DMS53 treated with DMSO at 0.1 percent for 48 hours (cell line): Measurements from ENCODE around the gene ZNF624.
A peak's percentile ranks its signal among the peaks of the same experiment; 100 is the strongest.
"Not testable (repeated sequence)": the region's sequence is repeated elsewhere in the genome, so short reads cannot be mapped to it uniquely, and the experiment has no call there.

Experiments used
- DNase-seq: peaks from one replicate; lab custom pipeline; 2025; ENCODE audit not compliant: unreplicated experiment; lab: John Stamatoyannopoulos, UW

The ZNF624 gene

DNA sequence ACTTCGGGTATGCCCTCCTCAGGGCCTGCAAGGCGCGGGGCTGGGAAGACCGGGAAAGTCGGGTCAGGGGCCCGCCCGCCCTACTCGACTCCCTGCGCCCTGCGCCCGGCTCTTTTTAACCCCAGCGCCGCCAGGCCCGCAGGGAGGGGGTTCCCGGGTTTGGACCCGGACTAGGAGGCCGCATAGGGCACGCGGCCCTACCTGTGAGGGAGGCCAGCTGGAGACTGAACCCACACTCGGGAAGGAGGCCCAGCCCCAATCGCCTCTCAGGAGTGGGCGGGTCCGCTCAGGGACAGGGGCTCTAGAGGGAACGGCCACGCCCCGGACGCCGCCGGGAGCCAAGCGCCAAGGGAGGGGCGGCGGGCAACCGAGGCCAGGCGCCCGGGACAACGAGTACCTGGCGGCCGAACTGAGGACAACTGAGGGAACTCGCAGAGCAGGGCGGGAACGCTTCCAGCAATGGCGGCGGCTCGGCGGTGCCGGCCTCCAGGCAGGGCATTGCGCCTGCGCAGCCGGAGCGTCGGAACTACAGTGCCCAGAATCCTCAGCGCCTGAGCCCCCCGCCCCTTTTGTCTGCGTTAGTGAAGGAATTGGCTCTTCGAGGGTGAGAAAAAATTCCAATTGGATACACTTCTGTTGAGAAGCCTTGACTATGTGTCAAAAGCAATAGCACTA is at the start of gene ZNF624:
TSS of gene ZNF624 (minus strand) at position 484 of the 675 bp plus-strand sequence.
- peak; percentile 83 for DNase-seq

DNA sequence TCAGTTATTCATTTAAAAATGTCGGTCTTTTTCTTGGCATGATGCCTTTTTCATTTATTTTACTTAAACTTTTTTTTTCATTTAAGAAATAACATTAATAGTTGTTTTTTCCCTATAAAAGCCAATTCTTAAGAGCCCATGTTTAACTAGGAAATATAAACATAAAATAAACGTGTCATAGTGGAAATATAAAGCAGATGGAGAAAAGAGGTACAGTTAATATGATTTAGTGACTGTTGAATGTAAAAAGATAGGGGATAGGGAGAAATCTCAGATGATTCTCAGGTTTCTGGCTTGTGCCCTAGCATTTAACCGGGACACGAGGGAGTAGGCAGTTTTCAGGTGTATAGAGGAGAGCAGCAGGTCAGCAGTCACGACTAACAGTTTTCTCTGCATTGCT is 44.0 kb upstream of the ZNF624 start:
- not testable (repeated sequence) for DNase-seq

DNA sequence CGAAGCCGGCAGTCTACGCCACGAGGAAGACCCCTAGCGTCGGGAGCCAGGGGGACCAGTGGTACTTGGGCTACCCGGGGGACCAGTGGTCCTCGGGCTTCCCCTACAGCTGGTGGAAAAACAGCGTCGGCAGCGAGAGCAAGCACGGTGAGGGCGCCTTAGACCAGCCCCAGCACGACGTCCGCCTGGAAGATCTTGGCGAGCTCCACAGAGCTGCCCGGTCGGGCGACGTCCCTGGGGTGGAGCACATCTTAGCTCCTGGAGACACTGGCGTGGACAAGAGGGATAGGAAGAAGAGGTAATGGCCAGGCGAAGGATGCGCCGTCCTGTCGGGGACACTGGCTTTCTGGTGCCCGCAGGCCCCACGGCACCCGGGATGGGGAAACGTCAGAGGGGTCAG is 36.8 kb upstream of the ZNF624 start:
- not testable (repeated sequence) for DNase-seq

DNA sequence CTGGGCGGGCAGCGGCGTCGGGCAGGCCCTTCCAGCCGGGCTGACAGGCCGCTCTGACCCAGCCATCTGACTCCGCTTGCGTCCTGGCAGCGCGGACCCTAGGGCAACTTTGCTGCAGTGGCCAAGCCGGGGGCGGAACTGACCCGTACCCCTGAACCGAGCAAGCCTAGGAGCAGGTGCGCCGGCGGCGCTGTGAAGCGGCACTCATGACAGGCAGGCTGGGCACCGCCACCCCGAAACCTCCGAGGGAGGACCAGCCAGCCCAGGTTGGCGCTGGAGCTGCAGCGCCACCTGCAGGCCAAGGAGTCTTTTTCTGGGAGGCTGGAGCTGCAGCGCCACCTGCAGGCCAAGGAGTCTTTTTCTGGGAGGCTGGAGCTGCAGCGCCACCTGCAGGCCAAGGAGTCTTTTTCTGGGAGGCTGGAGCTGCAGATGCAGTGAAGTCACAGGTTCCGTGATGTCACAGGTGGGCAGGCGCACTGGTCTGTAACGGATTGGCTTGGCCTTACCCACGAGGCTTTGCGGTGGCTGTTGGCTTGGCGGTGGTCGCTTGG is 36.2 kb upstream of the ZNF624 start, which contains the start of gene CCDC144A:
TSS of gene CCDC144A (plus strand) at position 511 of the 551 bp plus-strand sequence. CDS start 160 bp downstream, outside the sequence.
- DNase-seq, result not testable (repeated sequence)

DNA sequence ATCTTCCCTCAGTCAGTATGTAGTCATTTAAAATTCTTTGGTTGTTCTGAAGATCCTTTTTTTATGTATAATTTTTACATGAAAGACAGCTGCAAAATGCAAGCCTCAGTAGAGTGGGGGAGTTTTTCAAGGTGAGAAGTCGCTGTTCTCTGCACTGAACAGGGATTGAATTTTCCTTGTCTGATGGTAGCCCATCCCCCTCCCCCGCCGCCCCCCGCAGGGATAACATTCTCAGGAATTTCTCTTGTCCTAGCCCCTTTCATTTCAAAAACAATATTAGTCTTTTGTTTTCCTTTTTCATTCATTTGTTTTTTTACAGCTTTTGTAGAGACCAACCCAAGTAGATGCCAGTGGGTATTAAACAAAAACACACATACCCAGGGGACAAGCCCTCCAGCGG is 33.5 kb upstream of the ZNF624 start:
- not testable (repeated sequence) for DNase-seq

DNA sequence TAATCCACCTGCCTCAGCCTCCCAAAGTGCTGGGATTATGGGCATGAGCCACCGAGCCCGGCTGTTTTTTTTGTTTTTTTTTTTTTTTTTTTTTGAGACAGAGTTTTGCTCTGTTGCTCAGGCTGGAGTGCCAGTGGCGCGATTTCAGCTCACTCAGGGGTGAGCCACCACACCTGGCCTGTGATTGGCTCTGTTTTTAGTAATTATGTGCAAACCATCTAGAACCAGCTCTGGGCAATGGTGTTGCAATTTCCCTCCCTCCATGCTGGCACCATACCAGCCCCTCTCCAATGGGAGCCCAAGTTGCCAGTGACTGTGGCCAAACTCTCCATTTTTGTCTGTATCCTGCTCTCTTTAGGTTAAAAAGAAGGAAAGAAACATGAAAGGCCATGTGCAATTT is 32.4 kb upstream of the ZNF624 start:
- DNase-seq, result not testable (repeated sequence)

DNA sequence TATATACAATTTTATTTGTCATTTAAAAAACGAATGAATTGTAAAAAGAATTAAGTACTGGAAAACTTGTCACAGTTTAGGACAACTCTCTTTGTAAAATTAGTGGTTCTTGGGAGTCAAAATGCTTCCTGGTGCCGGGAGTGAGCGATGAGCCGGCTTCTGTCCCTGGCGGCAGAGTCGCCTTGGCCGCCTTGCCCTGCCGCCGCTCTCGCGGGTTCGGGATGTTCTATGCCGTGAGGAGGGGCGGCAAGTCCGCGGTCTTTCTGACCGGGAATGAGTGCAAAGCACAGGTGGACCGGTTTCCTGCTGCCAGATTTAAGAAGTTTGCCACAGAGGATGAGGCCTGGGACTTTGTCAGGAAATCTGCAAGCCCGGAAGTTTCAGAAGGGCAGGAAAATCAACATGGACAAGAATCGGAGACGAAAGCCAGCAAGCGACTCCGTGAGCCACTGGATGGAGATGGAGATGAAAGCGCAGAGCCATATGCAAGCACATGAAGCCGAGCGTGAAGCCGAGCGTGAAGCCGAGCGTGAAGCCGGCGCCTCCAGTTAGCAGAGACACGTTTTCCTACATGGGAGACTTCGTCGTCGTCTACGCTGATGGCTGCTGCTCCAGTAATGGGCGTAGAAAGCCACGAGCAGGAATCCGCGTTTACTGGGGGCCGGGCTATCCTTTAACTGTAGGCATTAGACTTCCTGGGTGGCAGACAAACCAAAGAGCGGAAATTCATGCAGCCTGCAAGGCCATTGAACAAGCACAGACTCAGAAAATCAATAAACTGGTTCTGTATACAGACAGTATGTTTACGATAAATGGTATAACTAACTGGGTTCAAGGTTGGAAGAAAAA is 29.9 kb upstream of the ZNF624 start:
- not testable (repeated sequence) for DNase-seq

DNA sequence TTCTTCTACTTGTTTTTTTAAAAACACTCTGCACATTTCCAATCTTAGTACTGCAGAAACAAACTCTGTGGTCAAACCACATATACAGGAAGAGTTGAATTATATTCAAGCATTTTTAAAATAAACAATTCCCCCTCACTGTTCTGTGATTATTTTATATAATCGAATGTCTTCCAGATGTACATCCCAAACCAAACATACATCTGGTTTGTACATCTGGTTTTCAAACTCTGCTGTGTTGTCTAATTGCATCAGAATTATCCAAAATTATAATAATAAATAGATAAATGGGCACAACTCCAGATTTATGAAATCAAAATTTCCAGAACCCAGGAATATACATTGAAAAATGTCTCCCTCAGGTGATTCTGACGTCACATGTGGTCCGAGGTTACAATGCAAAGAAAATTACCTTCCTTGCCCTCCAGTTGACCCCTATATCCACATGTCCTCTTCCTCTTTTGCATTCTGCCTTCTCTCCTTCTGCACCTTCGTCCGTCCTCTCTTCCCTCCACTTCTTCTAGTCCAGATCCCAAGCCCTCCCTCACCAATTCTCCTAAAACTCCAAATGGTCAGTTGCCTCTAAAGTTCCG is 23.1 kb upstream of the ZNF624 start:
- DNase-seq, result no peak

DNA sequence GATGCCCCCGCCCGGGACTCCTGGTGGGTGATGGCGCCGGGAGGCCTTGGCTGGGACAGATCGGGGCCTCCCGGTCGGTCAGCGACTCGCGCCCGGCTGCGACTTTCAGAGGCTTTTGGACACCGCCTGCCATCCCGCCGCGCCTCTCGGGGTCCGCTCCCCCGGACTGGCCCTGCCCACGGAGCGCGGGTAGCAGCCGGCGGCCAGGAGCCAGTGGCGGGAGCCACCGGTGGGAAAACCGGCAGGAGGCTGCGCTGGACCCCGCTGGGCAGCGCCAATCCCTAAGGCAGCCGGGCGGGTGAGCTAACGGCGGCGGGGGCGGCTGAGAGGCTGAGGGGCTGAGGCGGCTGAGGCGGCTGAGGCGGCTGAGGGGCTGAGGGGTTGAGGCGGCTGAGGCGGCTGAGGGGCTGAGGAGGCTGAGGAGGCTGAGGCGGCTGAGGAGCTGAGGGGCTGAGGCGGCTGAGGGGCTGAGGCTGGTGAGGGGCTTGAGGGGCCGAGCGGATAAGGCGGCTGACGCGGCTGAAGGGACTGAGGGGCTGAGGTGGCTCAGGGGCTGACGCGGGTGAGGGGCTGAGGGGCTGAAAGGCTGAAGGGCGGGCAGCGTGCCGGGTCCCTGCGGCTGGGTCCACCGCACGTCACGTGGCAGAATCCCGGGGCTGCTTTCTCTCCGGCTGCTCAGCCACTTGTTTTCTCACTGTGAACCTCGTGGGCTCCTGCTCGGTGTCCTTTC is 13.4 kb upstream of the ZNF624 start:
- not testable (repeated sequence) for DNase-seq

DNA sequence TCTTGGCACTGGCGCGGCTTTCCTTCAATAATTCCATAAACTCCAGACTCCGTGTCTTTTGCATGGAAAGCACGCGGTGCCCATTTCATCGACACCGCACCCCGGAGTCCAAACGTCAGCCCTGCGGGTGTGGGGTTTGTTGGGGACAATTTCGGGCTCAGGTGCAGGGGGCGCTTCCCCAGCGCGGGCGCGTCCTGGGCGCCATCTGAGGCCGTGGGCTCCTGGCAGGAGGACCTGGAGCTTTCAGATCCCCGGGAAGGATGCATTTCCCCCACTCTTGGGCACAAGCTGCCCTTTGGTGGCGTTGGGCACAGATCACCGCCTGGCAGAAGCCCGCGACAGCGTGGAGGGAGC is 12.9 kb upstream of the ZNF624 start:
- not testable (repeated sequence) for DNase-seq

DNA sequence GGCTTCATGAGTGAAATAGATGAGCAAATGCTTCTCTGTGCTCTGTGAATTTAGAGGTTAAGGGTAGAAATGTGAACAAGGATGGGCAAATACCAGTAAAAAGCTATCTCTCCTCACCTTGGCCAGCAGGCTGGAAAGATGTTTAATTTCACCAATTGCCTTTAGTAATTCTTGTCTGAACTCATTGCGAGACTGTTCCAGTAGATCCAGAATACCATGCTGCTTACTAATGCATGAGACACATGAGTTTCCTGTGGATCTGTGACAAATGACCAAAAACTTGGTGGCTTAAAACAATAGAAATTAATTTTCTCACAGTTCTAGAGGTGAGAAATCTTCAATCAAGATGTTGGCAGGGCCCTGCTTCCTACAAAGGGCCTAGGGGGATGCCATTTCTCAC is 9.3 kb upstream of the ZNF624 start:
- no peak for DNase-seq

DNA sequence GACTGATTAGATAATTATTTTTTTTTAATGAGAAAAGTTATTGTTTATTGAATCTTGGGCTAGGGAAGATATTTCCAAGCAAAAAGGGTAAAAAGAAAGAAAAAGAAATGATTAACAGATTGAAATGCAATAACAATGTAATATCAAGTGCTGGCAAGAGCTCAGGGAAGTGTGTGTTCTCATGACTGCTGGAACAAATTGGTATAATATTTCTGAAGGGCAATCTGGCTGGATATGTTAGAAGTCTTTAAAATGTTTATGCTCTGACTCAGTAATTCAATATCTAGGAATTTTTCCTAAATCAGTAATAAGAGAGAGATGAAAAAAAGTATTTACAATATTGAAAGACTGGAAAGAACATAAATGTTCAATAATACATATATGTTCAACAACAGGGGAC is 7.6 kb upstream of the ZNF624 start:
- DNase-seq, result no peak

DNA sequence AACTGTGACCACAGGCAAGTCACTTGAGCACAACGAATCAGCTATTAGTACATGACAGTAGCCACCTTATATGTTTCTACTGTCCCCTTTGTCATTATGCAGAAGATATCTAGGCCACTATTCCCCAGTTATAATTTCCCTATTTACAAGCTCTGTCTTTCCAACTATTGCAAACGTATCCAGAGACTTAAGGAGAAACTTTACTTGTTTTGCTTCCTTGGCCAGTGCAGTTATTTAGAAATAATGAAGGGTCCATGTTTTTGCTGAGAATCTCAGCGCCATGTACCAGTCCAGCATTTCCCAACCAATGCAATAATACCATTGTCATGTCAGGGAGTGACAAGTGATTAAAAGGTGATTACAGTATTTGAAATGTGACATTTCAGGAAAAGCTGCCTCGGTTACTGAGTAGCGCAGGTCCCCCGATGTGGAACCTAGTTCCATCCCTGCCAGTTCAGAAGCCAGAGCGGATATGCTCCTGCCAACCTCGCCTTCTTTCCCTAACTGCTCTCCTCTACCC is 743 bp downstream of the ZNF624 start:
- DNase-seq, result no peak

DNA sequence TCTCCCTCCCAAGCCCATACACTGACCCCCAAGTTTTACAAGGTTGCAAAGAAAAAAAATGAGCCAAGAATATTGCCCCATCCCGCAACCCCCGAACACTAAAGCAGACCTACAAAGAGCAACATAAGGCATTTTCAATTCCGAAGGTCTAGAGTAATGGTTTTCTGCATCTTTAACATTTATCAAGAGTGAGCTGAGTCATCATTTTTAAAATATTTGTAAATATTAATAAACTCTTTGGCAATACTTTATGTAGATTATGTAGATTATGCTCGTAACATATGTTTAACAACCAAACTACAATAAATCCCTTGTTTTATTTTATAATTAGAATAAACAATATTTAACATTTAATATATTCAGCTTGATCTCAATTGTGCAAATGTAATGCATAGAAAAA is 1.4 kb downstream of the ZNF624 start:
- DNase-seq, result no peak

DNA sequence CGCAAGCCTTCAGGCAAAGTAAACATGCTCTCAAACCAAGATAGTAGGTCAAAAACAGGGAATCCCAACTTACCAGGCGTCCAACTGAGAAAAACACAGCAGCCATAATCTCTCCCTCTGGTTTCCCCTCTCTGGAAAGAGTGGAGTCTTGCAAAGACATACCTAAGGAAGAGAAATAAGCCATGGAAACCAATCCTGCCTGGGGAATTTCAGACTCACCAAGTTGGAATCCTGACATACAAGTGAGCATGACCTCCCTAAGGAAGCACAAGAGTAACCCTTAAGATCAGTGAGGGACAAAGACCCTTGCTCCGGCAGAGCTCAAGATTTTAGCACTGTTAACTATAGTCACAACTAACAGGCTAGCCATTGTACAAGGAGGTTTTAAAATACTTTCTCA is 4.1 kb downstream of the ZNF624 start:
- DNase-seq, result no peak

DNA sequence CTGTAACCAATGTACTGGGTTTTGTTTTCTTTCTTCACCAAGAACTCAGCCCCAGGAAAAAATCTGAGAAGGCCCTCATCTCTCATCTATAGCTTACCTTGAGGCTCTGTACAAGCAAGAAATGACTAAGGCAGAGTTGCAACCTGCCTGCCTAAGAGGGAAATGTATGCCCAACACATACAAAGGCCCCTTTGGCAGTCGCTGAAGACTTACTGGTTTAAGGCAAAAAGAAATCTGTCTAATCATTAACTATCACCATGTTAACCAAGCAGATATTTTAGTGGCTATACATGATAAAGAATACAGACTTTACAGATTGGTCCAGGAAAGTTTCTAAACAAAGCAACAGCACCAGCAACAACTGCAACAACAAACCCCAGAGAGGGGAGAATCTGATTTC is 14.2 kb downstream of the ZNF624 start:
- DNase-seq, result no peak

DNA sequence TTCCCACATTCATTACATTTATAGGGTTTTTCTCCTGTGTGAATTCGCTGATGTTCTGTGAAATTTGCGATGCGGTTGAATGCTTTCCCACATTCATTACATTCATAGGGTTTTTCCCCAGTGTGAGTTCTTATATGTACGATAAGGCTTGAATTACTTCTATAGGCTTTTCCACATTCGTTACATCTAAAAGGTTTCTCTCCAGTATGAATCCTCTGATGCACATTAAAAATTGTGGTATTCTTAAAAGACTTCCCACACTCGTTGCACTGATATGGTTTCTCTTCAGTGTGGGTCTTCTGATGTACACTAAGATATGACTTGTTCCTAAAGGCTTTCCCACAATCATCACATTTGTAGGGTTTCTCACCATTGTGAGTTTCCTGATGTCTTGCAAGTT is 30.4 kb downstream of the ZNF624 start:
- no peak for DNase-seq

DNA sequence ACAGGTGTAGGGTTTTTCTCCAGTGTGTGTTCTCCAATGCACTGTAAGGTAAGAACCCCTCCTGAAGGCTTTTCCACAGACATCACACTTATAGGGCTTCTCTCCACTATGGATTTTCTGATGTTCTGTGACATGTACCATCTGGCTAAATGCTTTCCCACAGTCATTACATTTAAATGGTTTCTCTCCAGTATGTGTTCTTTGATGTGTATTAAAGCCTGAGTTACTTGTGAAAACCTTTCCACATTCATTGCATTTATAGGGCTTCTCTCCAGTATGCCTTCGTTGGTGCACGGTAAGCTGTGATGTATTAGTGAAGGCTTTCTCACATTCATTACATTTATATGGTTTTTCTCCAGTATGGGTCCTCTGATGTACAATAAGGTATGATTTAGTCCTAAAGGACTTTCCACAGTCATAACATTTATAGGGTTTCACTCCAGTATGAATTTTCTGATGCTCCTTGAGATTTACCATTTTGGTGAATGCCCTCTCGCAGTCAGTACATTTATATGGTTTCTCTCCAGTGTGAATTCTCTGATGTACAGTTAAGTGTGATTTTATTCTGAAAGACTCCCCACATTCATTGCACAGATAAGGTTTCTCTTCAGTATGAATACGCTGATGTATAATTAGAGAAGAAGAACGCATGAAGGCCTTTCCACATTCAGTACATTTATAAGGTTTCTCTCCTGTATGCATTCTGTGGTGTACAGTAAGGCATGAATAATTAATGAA is 30.9 kb downstream of the ZNF624 start:
- no peak for DNase-seq

DNA sequence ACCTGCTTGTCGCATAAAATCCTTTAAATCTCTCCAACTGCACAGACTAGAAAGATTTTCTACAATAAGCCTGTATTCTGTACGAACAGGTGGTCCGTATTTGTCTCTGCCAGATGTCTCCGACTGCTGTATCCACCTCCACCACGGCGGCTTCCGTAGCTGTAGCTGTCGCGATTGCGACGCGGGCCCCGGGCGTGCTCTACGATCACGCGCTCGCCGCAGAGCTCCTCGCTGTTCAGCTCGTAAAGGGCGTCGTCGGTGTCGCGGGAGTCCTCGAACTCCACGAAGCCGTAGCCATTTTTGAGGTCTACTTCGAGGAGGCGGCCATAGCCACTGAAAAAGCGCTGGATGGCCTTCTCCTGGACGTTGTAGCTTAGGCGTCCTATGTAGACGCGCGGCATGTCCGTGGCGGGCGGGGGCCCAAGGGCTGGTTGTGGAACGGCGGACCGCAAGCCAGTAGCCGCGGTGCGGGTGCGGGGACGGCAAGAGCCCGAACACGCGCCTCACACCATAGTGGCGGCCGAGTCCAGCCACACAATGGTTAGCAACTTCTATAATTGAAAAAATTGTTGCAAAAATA is 36.1 kb downstream of the ZNF624 start:
- DNase-seq, result no peak

DNA sequence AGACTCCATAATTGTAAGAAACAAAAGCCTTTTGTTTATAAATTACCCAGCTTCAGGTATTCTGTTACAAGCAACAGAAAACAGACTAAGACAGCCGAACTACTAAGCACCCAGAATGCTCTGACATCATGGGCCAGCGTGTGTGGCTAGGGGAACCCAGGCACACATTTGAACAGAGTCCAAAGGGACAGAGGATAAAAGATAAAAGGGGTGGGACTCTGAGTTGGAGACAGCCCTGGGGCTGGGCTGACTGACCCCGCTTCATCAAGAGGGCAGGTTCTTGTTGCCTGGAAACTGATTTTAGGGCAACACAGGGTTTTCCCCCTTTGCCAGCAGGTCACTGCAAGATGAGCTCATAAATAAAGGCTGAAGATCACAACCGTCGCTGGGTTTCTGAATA is 54.1 kb downstream of the ZNF624 start:
- DNase-seq, result no peak
